K562 (cell line): ENCODE results near the gene ATRAID. TPM values are rescaled to one million over a fixed set of nuclear protein-coding genes. Genes with fewer than 3 reads are reported as not detected.
A peak's percentile ranks its signal among the peaks of the same experiment; 100 is the strongest.

Experiments
- ATAC-seq: fragments of 200-7000 bp; cut with Tn5 transposase; 3 replicates; pipeline ENCODE4 v1.9.1; 2020; ENCODE audit warnings: moderate library complexity
- BruUV-seq: library from RNA; stranded (reverse); fragments of 400-500 nt; replicated peaks from 2 replicates; lab custom pipeline; 2021; lab: Mats Ljungman, UMichigan
- CTCF ChIA-PET: fragments of 300-600 bp; formaldehyde crosslinking; extraction: SDS; loops from one replicate; lab custom pipeline; 2021; ENCODE audit warnings: low intra/inter-chr PET ratio; lab: Yijun Ruan, JAX
- POLR2A ChIA-PET: fragments of 300-600, 350-650 bp; sonication (Branson Sonifier 250); formaldehyde crosslinking; extraction: SDS; loops from one replicate; lab custom pipeline; 2021; ENCODE audit warnings: antibody characterized with exemption, inconsistent platforms; lab: Yijun Ruan, JAX
- DNase-seq, 4 experiments: peaks; one replicate each; pipeline versions ENCODE4 v3.0.0 to v3.0.0-alpha.2; 2011 to 2018; ENCODE audit warnings: low spot score in 3 of 4, mixed read lengths in 3 of 4; ENCODE audit errors: extremely low read depth in 1 of 4
- FAIRE-seq: peaks from 2 replicates; lab custom pipeline; 2011; peaks lifted over from hg19 to GRCh38; lab: Jason Lieb, UNC
- H2AFZ ChIP-seq: 2 replicates; pipeline ENCODE4 v1.6.0; 2011; ENCODE audit warnings: low read depth, low read length, control low read depth, inconsistent platforms
- H3K27ac ChIP-seq: fragments of 200-600 bp; 3 replicates; pipeline ENCODE4 v1.8.0; 2011; ENCODE audit warnings: low read depth, mild to moderate bottlenecking, control low read depth, inconsistent platforms, low read length, moderate library complexity, mixed read lengths; ENCODE audit errors: extremely low read depth
- H3K27me3 ChIP-seq, 2 experiments: fragments of 300-600 bp in 1 of 2; 2 replicates in 1 of 2; 3 replicates in 1 of 2; pipeline versions ENCODE4 v1.6.0 to v1.8.0; 2011; ENCODE audit warnings: inconsistent platforms in 2 of 2, low read length in 2 of 2, mild to moderate bottlenecking in 1 of 2, mixed read lengths in 1 of 2, moderate library complexity in 1 of 2; ENCODE audit not compliant: control insufficient read depth in 2 of 2, insufficient read depth in 2 of 2
- H3K36me3 ChIP-seq: fragments of 300-600 bp; 3 replicates; pipeline ENCODE4 v1.8.0; 2011; ENCODE audit warnings: mild to moderate bottlenecking, low read length, inconsistent platforms; ENCODE audit not compliant: control insufficient read depth, insufficient read depth
- H3K4me1 ChIP-seq, 2 experiments: fragments of 200-600 bp in 1 of 2; replicated peaks in 1 of 2; 2 replicates in 1 of 2; 3 replicates in 1 of 2; pipeline versions ENCODE4 v1.5.1 to v1.8.0; 2011; ENCODE audit warnings: inconsistent platforms in 2 of 2, low read length in 2 of 2, mild to moderate bottlenecking in 1 of 2, mixed read lengths in 1 of 2, moderate library complexity in 1 of 2; ENCODE audit not compliant: control insufficient read depth in 2 of 2, insufficient read depth in 2 of 2
- H3K4me2 ChIP-seq: 2 replicates; pipeline ENCODE4 v1.6.1; 2011; ENCODE audit warnings: low read length, control low read depth, inconsistent platforms, mixed read lengths; ENCODE audit not compliant: insufficient read depth
- H3K4me3 ChIP-seq: fragments of 200-600 bp; sonication (generic), shearing (Covaris generic); 2 replicates; pipeline ENCODE4 v1.5.1; 2016; ENCODE audit warnings: control low read depth, inconsistent platforms
- H3K79me2 ChIP-seq: fragments of 200-600 bp; 3 replicates; pipeline ENCODE4 v1.8.0; 2011; ENCODE audit warnings: low read length, inconsistent platforms; ENCODE audit not compliant: control insufficient read depth, insufficient read depth
- H3K9ac ChIP-seq, 2 experiments: 2 replicates each; pipeline versions ENCODE4 v1.6.0 to v1.6.1; 2011; ENCODE audit warnings: low read depth in 2 of 2, low read length in 2 of 2, control low read depth in 1 of 2, inconsistent platforms in 1 of 2, mild to moderate bottlenecking in 1 of 2, mixed read lengths in 1 of 2; ENCODE audit not compliant: insufficient read depth in 1 of 2
- H3K9me1 ChIP-seq: one replicate; pipeline ENCODE4 v1.6.0; 2011; ENCODE audit warnings: inconsistent platforms, mild to moderate bottlenecking, low read length, moderate library complexity; ENCODE audit not compliant: control insufficient read depth, insufficient read depth
- H3K9me3 ChIP-seq: replicated peaks from 2 replicates; pipeline ENCODE4 v1.5.1; 2011; ENCODE audit warnings: low read depth, low read length, inconsistent platforms; ENCODE audit not compliant: control insufficient read depth, insufficient read depth
- H4K20me1 ChIP-seq: replicated peaks from 2 replicates; pipeline ENCODE4 v1.6.1; 2011; ENCODE audit warnings: low read length, inconsistent platforms, mixed read lengths; ENCODE audit not compliant: control insufficient read depth, insufficient read depth
- ARNT ChIP-seq, 2 experiments: fragments of 450-650 bp; IDR thresholded peaks; 2 replicates each; pipeline ENCODE4 v1.6.1; 2016; ENCODE audit warnings: mild to moderate bottlenecking in 1 of 2
- E2F6 ChIP-seq, 2 experiments: IDR thresholded peaks; 2 replicates each; pipeline ENCODE4 v1.6.1; 2011; ENCODE audit warnings: borderline replicate concordance in 1 of 2, control low read depth in 1 of 2, low read depth in 1 of 2, low read length in 1 of 2, mild to moderate bottlenecking in 1 of 2, mixed read lengths in 1 of 2, moderate library complexity in 1 of 2; ENCODE audit not compliant: insufficient read depth in 1 of 2, insufficient read length in 1 of 2, poor library complexity in 1 of 2, severe bottlenecking in 1 of 2; ENCODE audit errors: extremely low read depth in 1 of 2
- FOXK1 ChIP-seq: sonication (generic); formaldehyde crosslinking; IDR thresholded peaks from 2 replicates; pipeline ENCODE4 v1.8.0; 2022; ENCODE audit warnings: missing genetic modification reagents, mild to moderate bottlenecking, borderline replicate concordance
- GTF2B ChIP-seq: IDR thresholded peaks from 2 replicates; pipeline ENCODE4 v1.6.1; 2011; ENCODE audit not compliant: insufficient read length; ENCODE audit errors: extremely low read depth
- OTX1 ChIP-seq: fragments of 450-650 bp; formaldehyde crosslinking; IDR thresholded peaks from 2 replicates; pipeline ENCODE4 v1.4.0; 2022; ENCODE audit warnings: mild to moderate bottlenecking
- RBBP5 ChIP-seq: fragments of 200-600 bp; sonication (generic); IDR thresholded peaks from 2 replicates; pipeline ENCODE4 v1.6.1; 2012; ENCODE audit warnings: borderline replicate concordance, mild to moderate bottlenecking, low read length, control low read depth, inconsistent platforms; ENCODE audit not compliant: insufficient read depth, poor library complexity, severe bottlenecking
- SETDB1 ChIP-seq: IDR thresholded peaks from one replicate; pipeline ENCODE4 v1.6.1; 2012; ENCODE audit warnings: low read length, control low read depth, inconsistent platforms
- TARDBP ChIP-seq: fragments of 450-650 bp; IDR thresholded peaks from 2 replicates; pipeline ENCODE4 v1.6.1; 2016
- ZNF274 ChIP-seq: IDR thresholded peaks from 2 replicates; pipeline ENCODE4 v1.6.1; 2011; ENCODE audit warnings: low read depth, mild to moderate bottlenecking, low read length, moderate library complexity, borderline replicate concordance
- ZNF311 ChIP-seq: fragments of 250-450 bp; sonication (Bioruptor Pico); IDR thresholded peaks from 2 replicates; pipeline ENCODE4 v1.4.0; 2020; ENCODE audit warnings: mild to moderate bottlenecking, moderate library complexity
- WGBS: fragments of 100-300 bp; shearing (Covaris generic); methylation state at CpG from one replicate; pipeline ENCODE4 v1.1.6; 2016; ENCODE audit warnings: low coverage, mixed read lengths; ENCODE audit not compliant: insufficient coverage; ENCODE audit errors: missing lambda C conversion rate; 5-methylcytosine and 5-hydroxymethylcytosine counted together
- in situ Hi-C: fragments of 300-500 bp; cut with MboI; formaldehyde crosslinking; loops from 4 replicates; pipeline ENCODE4 v1.15.0; 2018; ENCODE audit warnings: inconsistent platforms, mixed read lengths
- intact Hi-C: fragments of 100-400 bp; cut with micrococcal nuclease; formaldehyde crosslinking; loops from 2 replicates; pipeline ENCODE4 v1.14.2; 2022
- polyA plus RNA-seq, 8 experiments: library from polyadenylated mRNA; depleted of rRNA in 4 of 8; stranded (reverse) in 5 of 8; unstranded in 3 of 8; fragments of >200 nt; fragmentation: Nextera tagmentation in 2 of 8; fragmentation: Illumina TruSeq in 1 of 8; extraction: Ambion mirVana in 2 of 8; extraction: Trizol in 1 of 8; gene quantifications; 2 replicates each; pipeline versions ENCODE4 v1.2.1 to v1.2.3, GENCODE V29; 2011 to 2014; ENCODE audit warnings: inconsistent platforms in 1 of 8, missing spikeins in 1 of 8
- total RNA-seq, 7 experiments: library from RNA; depleted of rRNA in 6 of 7; stranded (reverse); fragments of >200 nt in 6 of 7; fragmentation: Illumina TruSeq in 2 of 7; extraction: Trizol in 2 of 7; gene quantifications; 2 replicates each; pipeline versions ENCODE4 v1.2.1 to v1.2.3, GENCODE V29; 2011 to 2021; ENCODE audit warnings: low replicate concordance in 1 of 7
- TF ChIP-seq, protein P1 (sequence below), 2 experiments: fragments of 450-650 bp; IDR thresholded peaks; 2 replicates each; pipeline ENCODE4 v1.6.1; 2018; ENCODE audit warnings: mild to moderate bottlenecking in 2 of 2, low read depth in 1 of 2; ENCODE audit not compliant: partially characterized antibody in 2 of 2

The ATRAID gene
- total and polyA plus RNA-seq, 9 of the 15 experiments (the other 6 are each of a cell fraction or from before 2014, with no cell fraction given), result 70.2 to 187 (median 108) TPM

DNA sequence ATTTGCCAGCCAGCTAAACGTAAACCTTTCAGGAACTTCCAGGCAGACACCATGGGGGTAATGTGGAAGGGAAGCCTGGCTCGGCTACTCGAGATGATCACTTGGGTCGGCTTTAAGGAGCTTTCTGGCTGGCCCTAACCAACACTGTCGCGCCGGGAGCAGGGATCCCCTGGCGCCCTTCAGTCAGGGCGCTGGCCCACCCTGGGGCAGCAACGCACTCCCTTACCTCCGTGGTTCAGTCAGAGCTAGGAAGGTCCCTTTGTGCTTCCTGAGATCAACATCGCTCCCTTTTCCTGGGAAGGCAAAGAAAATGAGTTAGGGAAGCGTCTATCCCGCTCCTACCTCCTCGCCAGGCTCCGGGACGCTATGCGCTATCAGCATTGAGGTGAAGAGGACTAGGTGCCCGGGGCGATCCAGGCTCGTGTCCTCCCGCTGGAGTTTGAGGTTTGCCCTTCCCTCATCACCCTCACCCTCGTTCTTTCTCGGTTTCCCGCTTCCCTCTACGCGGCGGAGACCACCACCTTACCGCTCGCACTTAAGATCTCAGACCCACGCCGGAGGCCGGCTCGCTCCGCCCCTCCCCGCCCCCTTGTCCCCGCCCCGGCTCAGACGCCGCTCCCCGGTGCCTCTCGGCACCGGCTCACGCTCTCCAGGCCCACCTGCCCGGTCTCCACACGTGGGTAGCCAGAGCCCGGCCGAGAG lies 449 bp upstream of the ATRAID start (continued):
- TF ChIP-seq E2F6 (IDR thresholded peaks at IDR 0.05; ENCODE audit: borderline replicate concordance in 1 of 2, extremely low read depth in 1 of 2, insufficient read depth in 1 of 2, insufficient read length in 1 of 2, low read depth in 1 of 2, low read length in 1 of 2, poor library complexity in 1 of 2, severe bottlenecking in 1 of 2) (peak in 1 of 2 experiments; percentile 70), TARDBP (no peak), OTX1 (CRISPR knock-in tag) (peak; percentile 13; the same call in 1 of the 2 replicates)
- TF ChIP-seq, all 486 proteins: peak for 19

DNA sequence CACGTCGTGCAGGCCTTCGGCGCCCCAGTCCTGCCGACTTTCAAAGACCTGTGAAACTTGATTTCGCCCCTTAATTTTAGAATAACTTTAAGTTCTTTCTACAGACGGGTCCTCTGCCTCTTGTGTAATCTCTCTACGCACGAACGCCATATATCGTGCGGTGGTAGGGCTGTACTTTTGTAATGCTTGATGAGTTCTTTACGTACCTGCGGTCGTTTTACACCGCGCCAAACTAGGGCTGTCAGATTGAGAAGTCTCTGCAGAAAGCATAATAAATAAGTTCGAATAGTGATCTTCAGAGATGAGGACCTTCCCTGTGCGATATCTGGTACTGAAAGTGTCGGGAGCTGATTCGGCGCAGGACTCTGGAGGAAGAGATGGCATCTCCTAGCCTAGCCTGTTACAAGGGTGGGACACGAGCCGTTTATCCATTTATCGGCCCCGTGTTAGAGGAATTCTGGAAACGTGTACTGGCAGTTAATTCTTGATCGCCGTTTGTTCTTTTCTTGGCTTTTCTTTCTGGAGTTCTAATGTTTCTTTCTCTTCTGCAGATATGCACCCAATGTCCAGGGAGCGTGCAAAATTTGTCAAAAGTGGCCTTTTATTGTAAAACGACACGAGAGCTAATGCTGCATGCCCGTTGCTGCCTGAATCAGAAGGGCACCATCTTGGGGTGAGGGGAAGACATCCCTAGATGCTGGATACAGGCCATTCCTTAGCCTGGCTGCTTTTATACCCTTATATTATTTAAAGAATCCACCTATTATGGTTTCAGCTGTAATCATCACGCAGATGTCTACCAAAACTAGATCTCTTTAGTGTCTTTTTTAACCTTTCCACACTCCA lies 1.0 kb downstream of the ATRAID start:
- peaks cover 22 to 38% of the 10 kb centered on the region in 2 experiments for H3K4me1 ChIP-seq
- no peaks in the 10 kb centered on the region for H3K27me3 ChIP-seq
- under 1% methylated on average over 34 of the region's 34 CpGs for WGBS
- ChIA-PET POLR2A (interaction anchor here (0.6 to 1.9 kb wide), 9 partner anchors 10 to 451 kb away, joined by 3 to 12 read pairs (median 3); partner anchors contain the start of genes SLC4A1AP and SUPT7L), CTCF (no interaction called here)
- in situ Hi-C loops, result no loop called here
- no peaks in the 10 kb centered on the region for H4K20me1 ChIP-seq
- DNase-seq, result peak in 2 of 4 experiments; percentile 53 to 55
- peak; percentile 18 for ATAC-seq
- intact Hi-C loops, result loop anchor here (5.0 kb wide), 1 partner anchor 116 kb away; no protein-coding TSS in a partner anchor
- peak overlapping the region; percentile 93 for H2AFZ ChIP-seq
- peak overlapping the region; percentile 91 for H3K4me2 ChIP-seq
- peaks cover 50% of the 10 kb centered on the region for H3K79me2 ChIP-seq
- H3K36me3 ChIP-seq, result peaks cover 50% of the 10 kb centered on the region
- peak overlapping the region; percentile 92 for H3K27ac ChIP-seq
- TSS peak; percentile 55 for BruUV-seq
- no peaks in the 10 kb centered on the region for H3K9me3 ChIP-seq
- peak overlapping the region; percentile 76 for H3K4me3 ChIP-seq
- no peaks in the 10 kb centered on the region for H3K9me1 ChIP-seq
- peak overlapping the region; percentile 93 to 100 for H3K9ac ChIP-seq
- peak; percentile 44 for FAIRE-seq
- no peak for TF ChIP-seq ZNF274
- TF ChIP-seq ZNF311 (CRISPR knock-in tag), result no peak
- no peak for TF ChIP-seq SETDB1
- TF ChIP-seq GTF2B, result peak; percentile 1
- TF ChIP-seq, protein P1, sequence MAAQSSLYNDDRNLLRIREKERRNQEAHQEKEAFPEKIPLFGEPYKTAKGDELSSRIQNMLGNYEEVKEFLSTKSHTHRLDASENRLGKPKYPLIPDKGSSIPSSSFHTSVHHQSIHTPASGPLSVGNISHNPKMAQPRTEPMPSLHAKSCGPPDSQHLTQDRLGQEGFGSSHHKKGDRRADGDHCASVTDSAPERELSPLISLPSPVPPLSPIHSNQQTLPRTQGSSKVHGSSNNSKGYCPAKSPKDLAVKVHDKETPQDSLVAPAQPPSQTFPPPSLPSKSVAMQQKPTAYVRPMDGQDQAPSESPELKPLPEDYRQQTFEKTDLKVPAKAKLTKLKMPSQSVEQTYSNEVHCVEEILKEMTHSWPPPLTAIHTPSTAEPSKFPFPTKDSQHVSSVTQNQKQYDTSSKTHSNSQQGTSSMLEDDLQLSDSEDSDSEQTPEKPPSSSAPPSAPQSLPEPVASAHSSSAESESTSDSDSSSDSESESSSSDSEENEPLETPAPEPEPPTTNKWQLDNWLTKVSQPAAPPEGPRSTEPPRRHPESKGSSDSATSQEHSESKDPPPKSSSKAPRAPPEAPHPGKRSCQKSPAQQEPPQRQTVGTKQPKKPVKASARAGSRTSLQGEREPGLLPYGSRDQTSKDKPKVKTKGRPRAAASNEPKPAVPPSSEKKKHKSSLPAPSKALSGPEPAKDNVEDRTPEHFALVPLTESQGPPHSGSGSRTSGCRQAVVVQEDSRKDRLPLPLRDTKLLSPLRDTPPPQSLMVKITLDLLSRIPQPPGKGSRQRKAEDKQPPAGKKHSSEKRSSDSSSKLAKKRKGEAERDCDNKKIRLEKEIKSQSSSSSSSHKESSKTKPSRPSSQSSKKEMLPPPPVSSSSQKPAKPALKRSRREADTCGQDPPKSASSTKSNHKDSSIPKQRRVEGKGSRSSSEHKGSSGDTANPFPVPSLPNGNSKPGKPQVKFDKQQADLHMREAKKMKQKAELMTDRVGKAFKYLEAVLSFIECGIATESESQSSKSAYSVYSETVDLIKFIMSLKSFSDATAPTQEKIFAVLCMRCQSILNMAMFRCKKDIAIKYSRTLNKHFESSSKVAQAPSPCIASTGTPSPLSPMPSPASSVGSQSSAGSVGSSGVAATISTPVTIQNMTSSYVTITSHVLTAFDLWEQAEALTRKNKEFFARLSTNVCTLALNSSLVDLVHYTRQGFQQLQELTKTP (IDR thresholded peaks at IDR 0.05; ENCODE audit: low read depth in 1 of 2, partially characterized antibody in 2 of 2), result peak in 1 of 2 experiments; percentile 67
- 0 out of 4 replicates have a peak, but pooled peaks of 1 of the 2 experiments have one; percentile 16 for TF ChIP-seq ARNT (IDR thresholded peaks at IDR 0.05)
- TF ChIP-seq FOXK1 (CRISPR knock-in tag), result no peak
- TF ChIP-seq RBBP5, result peak; percentile 28
